ENCODE data around the gene SPTBN1.

DNA sequence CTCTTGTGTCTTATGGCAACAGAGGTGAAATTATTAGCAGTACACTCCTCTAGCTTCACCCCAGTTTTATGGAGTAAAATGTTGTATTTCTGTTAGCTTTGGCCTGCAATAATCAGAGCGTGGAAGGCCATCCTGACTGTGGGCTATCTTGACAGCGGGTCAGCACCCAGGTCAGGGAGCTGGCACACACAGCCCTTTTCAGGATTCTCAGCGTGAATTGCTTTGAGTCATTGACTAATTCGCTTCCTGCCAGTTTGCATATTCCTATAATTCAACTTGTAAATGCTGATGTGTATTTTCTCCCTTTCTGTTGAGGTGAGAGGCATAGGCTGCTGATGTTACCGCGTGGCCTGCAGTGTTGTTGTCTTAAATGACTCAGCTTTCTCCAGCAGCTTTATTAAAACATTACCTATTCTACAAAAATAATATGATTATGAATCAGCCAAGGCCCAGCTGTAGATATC is 157.7 kb downstream of the SPTBN1 start:
- TF ChIP-seq CTCF (conservative IDR thresholded peaks at IDR 0.05) = no peak
- no peak for TF ChIP-seq ZFX (IDR thresholded peaks at IDR 0.05)

Data from C4-2B (cell line).